KOPT-K1 (cell line): ENCODE results near the gene C6orf47.

Experiments used
- H3K27ac ChIP-seq: fragments of 200-600 bp; sonication (generic); 2 replicates; pipeline ENCODE4 v1.5.1; 2016; ENCODE audit warnings: antibody characterized with exemption, mild to moderate bottlenecking, low read depth, low read length; ENCODE audit not compliant: poor library complexity, severe bottlenecking
- H3K36me3 ChIP-seq: fragments of 200-600 bp; sonication (generic); 2 replicates; pipeline ENCODE4 v1.5.1; 2017; ENCODE audit warnings: antibody characterized with exemption, mild to moderate bottlenecking, low read length, moderate library complexity; ENCODE audit not compliant: insufficient read depth
- H3K9me3 ChIP-seq: fragments of 200-600 bp; sonication (generic); 2 replicates; pipeline ENCODE4 v1.5.1; 2017; ENCODE audit warnings: antibody characterized with exemption, low read length, mild to moderate bottlenecking; ENCODE audit not compliant: insufficient read depth, poor library complexity, severe bottlenecking

The C6orf47 gene

GRCh38 chr6:31636698-31637596, 23.6 kb downstream of the C6orf47 start:
- Histone ChIP-seq H3K36me3 (peaks cover 100% of the 10 kb centered on the region), H3K27ac (no peak overlapping the region), H3K9me3 (no peaks in the 10 kb centered on the region)

- Histone ChIP-seq H3K36me3 (peaks cover 100% of the 10 kb centered on the region), H3K9me3 (no peaks in the 10 kb centered on the region), H3K27ac (no peak overlapping the region)
These were observed 25.5 kb downstream of the C6orf47 start for GRCh38 chr6:31634969-31635575.

GRCh38 chr6:31634131-31634530, 26.4 kb downstream of the C6orf47 start:
- peaks cover 100% of the 10 kb centered on the region for H3K36me3 ChIP-seq
- H3K27ac ChIP-seq, result no peak overlapping the region
- no peaks in the 10 kb centered on the region for H3K9me3 ChIP-seq

GRCh38 chr6:31633447-31633846, 27.1 kb downstream of the C6orf47 start:
- H3K27ac ChIP-seq, result no peak overlapping the region
- peaks cover 100% of the 10 kb centered on the region for H3K36me3 ChIP-seq
- H3K9me3 ChIP-seq, result no peaks in the 10 kb centered on the region

GRCh38 chr6:31632279-31632946, 28.2 kb downstream of the C6orf47 start:
- Histone ChIP-seq H3K36me3 (peaks cover 100% of the 10 kb centered on the region), H3K27ac (no peak overlapping the region)

GRCh38 chr6:31631681-31632278, 28.8 kb downstream of the C6orf47 start:
- Histone ChIP-seq H3K9me3 (no peaks in the 10 kb centered on the region), H3K27ac (no peak overlapping the region), H3K36me3 (peaks cover 100% of the 10 kb centered on the region)

More at GRCh38 chr6:31632279-31632946, 28.2 kb downstream of the C6orf47 start:
- no peaks in the 10 kb centered on the region for H3K9me3 ChIP-seq

GRCh38 chr6:31631209-31631608, 29.4 kb downstream of the C6orf47 start:
- Histone ChIP-seq H3K27ac (no peak overlapping the region), H3K9me3 (no peaks in the 10 kb centered on the region), H3K36me3 (peaks cover 100% of the 10 kb centered on the region)

- H3K36me3 ChIP-seq, result peaks cover 100% of the 10 kb centered on the region
- no peaks in the 10 kb centered on the region for H3K9me3 ChIP-seq
- H3K27ac ChIP-seq, result no peak overlapping the region
These were observed 30.2 kb downstream of the C6orf47 start for GRCh38 chr6:31630177-31630934.

GRCh38 chr6:31629014-31629413, 31.6 kb downstream of the C6orf47 start:
- peaks cover 100% of the 10 kb centered on the region for H3K36me3 ChIP-seq
- H3K9me3 ChIP-seq, result no peaks in the 10 kb centered on the region
- no peak overlapping the region for H3K27ac ChIP-seq

- no peaks in the 10 kb centered on the region for H3K9me3 ChIP-seq
- H3K36me3 ChIP-seq, result peaks cover 100% of the 10 kb centered on the region
- H3K27ac ChIP-seq, result no peak overlapping the region
These were observed 32.8 kb downstream of the C6orf47 start for GRCh38 chr6:31627690-31628287.

- Histone ChIP-seq H3K36me3 (peaks cover 100% of the 10 kb centered on the region), H3K9me3 (no peaks in the 10 kb centered on the region), H3K27ac (no peak overlapping the region)
These were observed 33.6 kb downstream of the C6orf47 start for GRCh38 chr6:31626952-31627351.

GRCh38 chr6:31624070-31624469, 36.5 kb downstream of the C6orf47 start:
- peaks cover 76% of the 10 kb centered on the region for H3K36me3 ChIP-seq
- no peaks in the 10 kb centered on the region for H3K9me3 ChIP-seq
- H3K27ac ChIP-seq, result no peak overlapping the region

GRCh38 chr6:31622684-31623091, 37.9 kb downstream of the C6orf47 start:
- peaks cover 62% of the 10 kb centered on the region for H3K36me3 ChIP-seq
- peak overlapping the region; percentile 99 for H3K27ac ChIP-seq
- no peaks in the 10 kb centered on the region for H3K9me3 ChIP-seq

- Histone ChIP-seq H3K36me3 (peaks cover 58% of the 10 kb centered on the region), H3K27ac (peak overlapping the region; percentile 99)
These were observed 38.6 kb downstream of the C6orf47 start for GRCh38 chr6:31621991-31622390.

More at GRCh38 chr6:31621991-31622390, 38.6 kb downstream of the C6orf47 start:
- H3K9me3 ChIP-seq, result no peaks in the 10 kb centered on the region
